Kidney glomerular epithelial cell (primary cell): ENCODE data around the gene CADM1.

Experiments
- DNase-seq: peaks from one replicate; lab custom pipeline; 2025; lab: John Stamatoyannopoulos, UW

Gene CADM1

GRCh38 chr11:115151010-115151409 lies 353.2 kb downstream of the CADM1 start:
- DNase-seq, result no peak

GRCh38 chr11:115148691-115149090 lies 355.5 kb downstream of the CADM1 start:
- no peak for DNase-seq

GRCh38 chr11:115148101-115148500 lies 356.1 kb downstream of the CADM1 start:
- DNase-seq, result no peak

GRCh38 chr11:115147243-115147807 lies 356.9 kb downstream of the CADM1 start:
- DNase-seq, result no peak

GRCh38 chr11:115146425-115146824 lies 357.8 kb downstream of the CADM1 start:
- DNase-seq, result no peak

- no peak for DNase-seq
Measured at GRCh38 chr11:115145324-115145723, 358.9 kb downstream of the CADM1 start.

- no peak for DNase-seq
Measured at GRCh38 chr11:115144914-115145313, 359.3 kb downstream of the CADM1 start.

GRCh38 chr11:115144014-115144413 lies 360.2 kb downstream of the CADM1 start:
- no peak for DNase-seq

GRCh38 chr11:115141231-115142114 lies 362.7 kb downstream of the CADM1 start:
- no peak for DNase-seq

- no peak for DNase-seq
Measured at GRCh38 chr11:115135936-115136335, 368.3 kb downstream of the CADM1 start.

- no peak for DNase-seq
Measured at GRCh38 chr11:115134926-115135325, 369.3 kb downstream of the CADM1 start.

- no peak for DNase-seq
Measured at GRCh38 chr11:115133475-115134209, 370.6 kb downstream of the CADM1 start.

GRCh38 chr11:115132436-115133228 lies 371.6 kb downstream of the CADM1 start:
- no peak for DNase-seq

GRCh38 chr11:115129473-115130289 lies 374.5 kb downstream of the CADM1 start:
- no peak for DNase-seq

GRCh38 chr11:115128226-115128625 lies 376.0 kb downstream of the CADM1 start:
- DNase-seq, result no peak

- no peak for DNase-seq
Measured at GRCh38 chr11:115127790-115128189, 376.4 kb downstream of the CADM1 start.

GRCh38 chr11:115126515-115127208 lies 377.6 kb downstream of the CADM1 start:
- DNase-seq, result no peak

- DNase-seq, result no peak
Measured at GRCh38 chr11:115126092-115126491, 378.1 kb downstream of the CADM1 start.

GRCh38 chr11:115124786-115125185 lies 379.4 kb downstream of the CADM1 start:
- no peak for DNase-seq

GRCh38 chr11:115123641-115124040 lies 380.6 kb downstream of the CADM1 start:
- peak; percentile 31 for DNase-seq

GRCh38 chr11:115122274-115122673 lies 381.9 kb downstream of the CADM1 start:
- no peak for DNase-seq
